Measurements from ENCODE around the gene AFF2.

The AFF2 gene

DNA sequence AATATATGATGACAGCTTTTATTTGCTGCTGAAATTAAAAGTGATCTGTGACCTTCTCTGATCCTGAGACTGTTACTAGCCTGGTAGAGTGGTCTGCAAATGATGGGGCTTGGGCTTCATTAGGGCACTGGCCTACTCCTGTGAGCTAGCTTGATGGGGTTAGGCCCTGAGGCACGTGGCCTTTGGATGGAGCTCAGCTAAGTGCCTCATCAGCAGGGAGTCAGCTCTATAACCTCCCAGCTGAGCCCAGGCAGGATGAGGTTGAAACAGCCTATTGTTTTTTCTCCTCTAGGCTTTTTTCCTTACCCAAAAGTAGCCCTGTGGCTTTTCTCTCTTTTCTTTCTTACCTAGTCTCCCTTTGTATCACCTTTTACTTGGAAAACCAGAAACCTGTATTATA, 92.2 kb downstream of the AFF2 start:
- no peak for DNase-seq

DNA sequence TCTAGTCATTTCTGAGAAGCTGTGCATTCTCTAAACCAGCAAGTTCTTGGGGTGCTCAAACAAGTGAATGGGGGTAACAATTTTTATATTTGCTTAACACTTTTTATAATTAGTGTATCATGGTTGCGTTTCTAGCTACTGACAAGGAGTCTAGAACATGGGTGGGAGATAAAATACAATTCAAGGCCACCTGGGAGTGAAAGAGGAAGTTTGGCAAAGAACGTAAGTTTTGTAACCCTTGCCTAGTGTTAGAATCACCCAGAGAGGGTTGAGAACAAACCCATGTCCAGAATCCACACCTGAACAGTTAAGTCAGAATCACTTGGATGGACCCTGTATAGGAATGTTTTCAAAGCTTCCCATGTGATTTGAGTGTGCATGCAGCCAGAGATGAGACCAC, 92.7 kb downstream of the AFF2 start:
- no peak for DNase-seq

DNA sequence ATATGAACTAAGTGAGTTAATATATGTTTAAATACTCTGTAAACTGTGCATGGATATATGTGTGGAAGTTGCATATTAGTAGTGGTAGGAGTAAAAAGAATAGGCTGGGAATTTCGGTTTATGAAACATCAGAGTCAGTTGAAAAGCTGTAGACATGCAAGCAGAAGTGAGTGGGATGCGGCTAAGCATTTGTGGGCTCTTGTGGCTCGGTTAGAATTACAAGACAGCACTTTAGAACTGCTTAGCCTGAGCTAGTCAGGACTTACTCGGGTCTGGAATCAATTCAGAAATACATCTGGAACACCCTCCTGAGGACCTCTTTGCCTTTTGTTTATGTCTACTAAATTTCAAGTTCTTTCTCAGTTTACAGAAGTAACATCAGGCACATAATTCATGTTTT, 93.6 kb downstream of the AFF2 start:
- DNase-seq, result no peak

DNA sequence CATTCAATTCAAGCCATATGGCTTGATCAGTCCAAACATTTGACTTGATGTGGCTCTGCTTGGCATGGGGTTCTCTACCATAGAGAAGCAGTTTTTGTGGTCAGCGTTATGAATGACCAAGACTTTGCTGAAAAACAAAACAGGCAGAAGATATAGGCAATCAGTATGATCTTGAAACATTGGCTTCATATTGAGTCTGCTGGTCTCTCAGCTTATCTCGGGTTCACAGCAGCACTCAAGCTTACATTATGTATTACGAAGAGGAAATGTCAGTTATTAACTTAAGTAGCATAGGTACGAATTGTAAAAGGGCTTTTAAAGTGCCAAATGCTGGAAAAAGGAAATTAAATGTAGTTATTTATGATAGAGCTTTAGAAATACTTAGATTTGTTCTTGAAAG, 99.0 kb downstream of the AFF2 start:
- DNase-seq, result no peak

GRCh38 chrX:148600131-148600530, 99.7 kb downstream of the AFF2 start:
- DNase-seq, result no peak

- no peak for DNase-seq
These were observed 100.2 kb downstream of the AFF2 start for GRCh38 chrX:148600581-148600980.

DNA sequence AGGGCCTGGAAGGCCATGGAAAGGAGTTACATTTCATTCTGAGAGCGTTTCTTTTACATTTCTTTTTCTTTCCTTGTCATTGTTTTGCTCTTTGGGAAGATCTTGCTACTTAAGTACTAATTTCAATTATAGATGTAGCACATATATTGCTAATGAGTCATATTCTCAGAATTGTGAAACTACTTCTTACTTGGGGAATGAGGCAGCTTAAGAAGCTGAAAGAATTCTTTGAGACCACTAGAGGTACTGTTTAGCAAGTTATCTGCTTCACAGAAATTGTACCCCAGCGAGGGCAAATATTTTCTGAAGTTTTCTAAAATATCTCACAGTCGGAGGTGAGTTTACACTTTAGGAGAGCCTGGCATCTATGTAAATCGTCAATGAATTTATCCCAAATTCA, 100.6 kb downstream of the AFF2 start:
- DNase-seq, result no peak

- DNase-seq, result no peak
These were observed 109.3 kb downstream of the AFF2 start for GRCh38 chrX:148609515-148610327.

DNA sequence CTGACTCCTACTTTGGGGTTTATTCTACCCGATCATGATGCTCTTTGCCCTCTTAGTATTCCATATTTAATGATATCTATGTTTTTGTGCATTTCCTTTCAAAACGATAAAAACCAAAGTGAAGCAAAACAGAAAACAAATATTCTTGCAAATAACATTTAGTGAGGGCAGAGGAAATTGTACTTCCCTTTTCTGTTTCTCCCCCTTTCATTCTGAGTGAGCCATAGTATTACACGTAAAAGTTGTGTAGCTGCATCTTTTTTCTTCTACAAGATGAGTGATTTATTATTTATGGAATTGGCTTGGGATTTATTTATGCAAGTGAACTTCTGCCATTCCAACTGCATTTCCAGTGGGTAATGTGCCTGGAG, 109.9 kb downstream of the AFF2 start:
- no peak for DNase-seq

DNA sequence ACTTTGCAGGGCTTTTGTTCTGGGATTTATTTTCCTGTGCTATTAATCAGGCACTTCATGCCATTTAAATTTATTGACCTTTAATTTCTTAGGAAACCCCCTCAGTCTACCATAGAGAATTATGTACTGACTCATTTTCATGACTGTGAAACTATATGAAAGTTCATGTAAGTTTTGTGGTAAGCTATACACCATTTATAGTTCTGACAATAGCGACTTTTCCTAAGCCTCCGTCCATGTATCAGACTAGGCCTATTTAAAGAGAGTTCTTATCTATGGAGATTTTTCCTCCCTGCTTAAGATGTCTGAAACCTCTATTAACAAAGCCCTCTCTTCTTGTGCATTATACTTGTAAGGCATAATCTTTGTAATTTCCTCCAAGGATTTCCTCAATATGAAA, 111.6 kb downstream of the AFF2 start:
- DNase-seq, result no peak

DNA sequence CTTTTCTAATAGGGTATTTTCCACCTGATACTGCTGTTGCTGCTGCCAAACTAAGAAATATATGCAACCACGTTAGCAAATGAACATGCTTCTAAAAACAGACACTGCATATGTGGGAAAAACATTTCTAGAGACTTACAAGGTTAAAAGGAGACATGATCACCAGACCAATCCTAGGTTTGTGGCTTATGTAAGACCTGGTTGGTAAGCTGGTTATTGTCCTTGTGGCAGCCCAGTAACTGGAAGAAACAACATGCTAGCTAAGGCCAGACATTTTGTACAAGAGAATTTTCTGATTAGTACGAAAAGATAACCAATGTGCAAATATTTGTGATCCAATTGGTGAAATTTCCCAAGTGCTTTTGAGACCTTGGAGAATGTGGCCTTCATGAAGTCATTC, 112.0 kb downstream of the AFF2 start:
- no peak for DNase-seq

DNA sequence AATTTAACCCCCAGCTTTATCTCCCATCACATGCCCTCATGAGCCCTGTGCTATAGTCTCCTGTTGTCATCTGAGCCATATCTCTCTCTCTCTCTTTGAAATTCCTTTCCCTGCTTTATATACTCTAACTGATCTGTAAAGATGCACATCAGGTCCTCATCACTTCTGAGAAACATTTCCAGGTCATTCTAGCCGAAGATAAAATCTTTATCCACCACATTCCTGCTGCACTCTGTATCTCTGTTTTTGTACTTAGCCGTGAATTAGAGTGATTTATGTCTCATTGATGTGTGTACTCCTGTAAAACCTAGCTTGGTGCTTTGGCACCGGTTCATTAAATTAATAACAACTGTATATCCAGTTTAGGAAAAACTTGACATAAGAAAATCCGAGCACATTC, 113.2 kb downstream of the AFF2 start:
- no peak for DNase-seq

GRCh38 chrX:148615491-148615890, 115.1 kb downstream of the AFF2 start:
- DNase-seq, result no peak

GRCh38 chrX:148618470-148619445, 118.3 kb downstream of the AFF2 start:
- DNase-seq, result no peak

DNA sequence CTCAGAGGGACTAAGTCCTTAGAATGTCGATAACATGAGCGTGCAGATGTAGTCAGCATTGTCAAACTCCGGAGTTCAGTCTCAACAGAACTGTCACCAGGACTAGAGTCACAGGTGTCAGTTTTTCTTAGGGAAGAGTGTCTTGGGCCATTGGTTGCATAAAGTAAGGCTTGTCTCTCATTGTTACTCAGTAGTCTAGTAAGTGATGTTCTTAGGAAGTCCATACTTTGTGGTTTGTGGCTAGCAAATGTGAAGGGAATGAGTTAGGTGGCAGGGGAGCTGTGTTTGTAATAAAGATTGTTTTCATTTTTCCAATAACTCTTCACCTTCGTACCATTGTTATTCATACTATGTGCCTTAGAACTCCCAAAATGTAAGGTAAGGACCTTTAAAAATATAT, 119.6 kb downstream of the AFF2 start:
- no peak for DNase-seq

DNA sequence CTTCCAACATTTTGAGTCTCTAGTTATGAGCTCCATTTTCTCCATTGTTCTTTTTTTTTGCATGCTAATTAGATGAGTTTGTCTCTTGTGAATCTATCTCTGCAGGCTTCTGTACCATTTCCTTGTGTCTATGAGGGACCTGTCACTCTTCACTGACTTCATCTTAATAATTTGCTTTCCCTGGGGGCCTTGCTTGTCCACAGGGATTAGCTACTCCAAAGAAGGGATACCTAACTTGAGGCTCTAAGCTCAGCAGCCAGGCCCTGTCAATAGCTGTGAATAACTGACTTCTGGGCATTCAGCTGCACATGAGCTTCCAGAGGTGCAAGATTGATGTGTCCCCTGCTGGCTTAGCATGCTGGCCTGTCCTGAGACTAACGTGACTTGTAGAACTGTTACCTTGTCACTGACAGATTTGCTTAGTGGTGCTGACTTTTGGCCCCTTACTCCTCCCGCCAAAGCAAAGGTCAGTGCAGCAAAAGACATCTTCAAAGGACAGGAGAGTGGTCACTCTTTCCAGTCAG, 124.6 kb downstream of the AFF2 start:
- no peak for DNase-seq

- no peak for DNase-seq
These were observed 128.2 kb downstream of the AFF2 start for GRCh38 chrX:148628621-148629020.

DNA sequence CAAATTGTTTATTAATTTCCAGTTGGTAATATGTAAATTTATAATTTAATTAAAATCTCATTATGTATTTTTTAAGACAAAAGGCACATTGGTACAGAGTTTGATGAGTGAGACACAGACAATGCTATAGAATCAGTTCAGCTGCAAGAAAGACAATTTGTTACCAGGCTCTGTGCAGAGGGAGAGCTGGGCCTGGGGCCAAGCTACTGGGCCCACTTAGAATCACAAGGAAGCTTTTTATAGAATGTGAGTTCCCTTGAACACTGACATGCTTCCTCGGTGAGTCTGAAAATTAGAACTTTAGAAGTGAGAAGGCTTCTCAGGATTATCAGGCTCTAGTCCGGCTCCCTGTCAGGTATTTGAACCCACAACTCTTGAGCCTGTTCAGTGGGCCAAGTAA, 129.0 kb downstream of the AFF2 start:
- DNase-seq, result no peak

- no peak for DNase-seq
These were observed 132.0 kb downstream of the AFF2 start for GRCh38 chrX:148632444-148632843.

DNA sequence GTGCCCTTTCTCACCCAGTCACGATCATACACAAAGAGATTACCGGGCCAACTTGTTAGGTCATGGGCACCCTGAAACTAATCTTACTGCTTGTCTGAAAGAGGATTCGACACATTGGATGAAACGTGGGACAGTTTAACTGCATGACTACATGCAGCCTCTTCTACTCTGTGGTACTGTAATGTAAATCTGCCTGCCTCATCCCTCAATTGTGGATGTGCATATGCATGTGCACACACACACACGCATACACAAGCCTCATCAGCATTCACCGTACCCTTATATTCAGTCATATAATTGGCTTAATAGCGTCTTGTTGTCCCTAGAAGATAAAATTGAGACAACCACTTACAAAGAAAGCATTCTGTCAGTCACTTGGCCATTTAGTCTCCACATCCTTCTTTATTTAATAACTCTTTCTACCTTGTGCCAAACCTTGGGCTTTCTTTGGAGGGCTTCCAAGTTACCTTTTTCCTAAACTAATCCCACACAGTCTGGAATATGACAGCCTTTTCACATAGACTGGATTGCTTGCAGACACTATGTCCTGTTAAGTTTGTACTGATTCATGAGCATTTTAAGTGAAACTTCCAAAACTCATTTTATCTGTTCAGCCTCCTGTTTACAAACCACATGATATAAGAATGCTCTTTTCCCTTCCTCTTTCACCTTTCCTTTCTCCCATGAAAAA, 132.9 kb downstream of the AFF2 start:
- DNase-seq, result no peak

- no peak for DNase-seq
These were observed 134.2 kb downstream of the AFF2 start for GRCh38 chrX:148634591-148634990.

- DNase-seq, result no peak
These were observed 143.0 kb downstream of the AFF2 start for GRCh38 chrX:148643460-148643859.

- no peak for DNase-seq
These were observed 147.2 kb downstream of the AFF2 start for GRCh38 chrX:148647651-148648050.
